GM21381 (cell line): ENCODE results near the gene C10orf95.
A peak's percentile ranks its signal among the peaks of the same experiment; 100 is the strongest.

ENCODE experiments used
- ATAC-seq: cut with Tn5 transposase; IDR thresholded peaks from one replicate; pipeline ENCODE4 v1.9.1; 2021; ENCODE audit warnings: mild to moderate bottlenecking, moderate library complexity; ENCODE audit not compliant: unreplicated experiment

C10orf95 gene

DNA sequence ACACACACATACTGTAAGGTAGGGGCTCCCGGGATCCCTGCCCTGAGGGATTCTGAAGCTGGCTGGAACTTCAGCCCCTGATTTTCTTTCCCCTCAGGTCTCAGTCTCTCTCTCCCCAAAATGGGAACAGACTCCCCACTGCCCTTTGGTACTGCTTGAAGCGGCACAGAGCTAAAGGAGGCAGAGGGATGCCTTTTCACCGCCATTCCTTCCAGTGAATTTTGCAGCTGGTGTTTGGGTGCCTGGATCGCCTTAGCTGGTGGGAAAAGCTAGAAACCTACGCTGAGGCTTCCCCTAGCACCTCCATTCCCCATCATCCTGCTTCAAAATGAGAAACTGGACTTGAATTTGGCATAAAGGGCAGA is 16.2 kb downstream of the C10orf95 start:
- ATAC-seq: no peak

- ATAC-seq: no peak
These were observed 16.8 kb downstream of the C10orf95 start for GRCh38 chr10:102434394-102435132.

- no peak for ATAC-seq
These were observed 17.7 kb downstream of the C10orf95 start for GRCh38 chr10:102433619-102434046.

- peak; percentile 95 for ATAC-seq
These were observed 19.0 kb downstream of the C10orf95 start, which contains the start of gene CUEDC2 for GRCh38 chr10:102432162-102432950. Gene CUEDC2 (minus strand): TSS chr10:102432574. CDS start chr10:102425188, 7,386 bp downstream.

DNA sequence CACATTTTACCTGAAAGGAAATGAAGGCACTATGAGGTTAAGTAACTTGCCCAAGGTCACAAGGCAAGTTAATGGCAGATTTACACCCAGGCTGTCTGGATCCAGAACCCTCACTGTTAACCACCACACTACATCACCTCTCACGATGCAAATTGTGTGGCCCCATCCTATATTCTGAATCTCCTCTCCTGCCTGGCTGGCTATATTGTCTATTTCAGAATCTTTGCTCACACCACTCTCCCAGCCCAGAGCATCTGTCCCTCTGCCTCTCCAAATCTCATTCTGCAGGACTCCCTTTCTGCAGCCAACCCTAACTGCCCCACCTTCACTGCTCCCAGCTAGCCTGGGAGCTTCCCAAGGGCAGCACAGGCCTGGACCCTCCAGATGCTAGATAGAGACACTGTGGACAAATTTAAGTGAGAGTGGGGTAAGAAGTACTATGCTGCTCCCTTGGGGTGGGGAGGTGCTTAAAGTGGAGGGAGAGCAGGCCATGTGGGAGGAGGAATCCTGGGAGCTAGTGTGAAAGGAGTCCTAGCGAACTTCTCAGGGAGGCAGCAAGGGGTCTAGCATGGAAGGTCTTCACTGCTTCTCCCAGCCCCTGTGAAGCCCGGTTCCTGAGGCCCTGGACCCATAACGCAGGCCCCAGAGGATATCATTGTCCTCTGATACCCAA is 19.8 kb downstream of the C10orf95 start:
- ATAC-seq: no peak

GRCh38 chr10:102429468-102429867 is 21.9 kb downstream of the C10orf95 start:
- ATAC-seq: no peak

- no peak for ATAC-seq
These were observed 24.5 kb downstream of the C10orf95 start for GRCh38 chr10:102426803-102427287.

DNA sequence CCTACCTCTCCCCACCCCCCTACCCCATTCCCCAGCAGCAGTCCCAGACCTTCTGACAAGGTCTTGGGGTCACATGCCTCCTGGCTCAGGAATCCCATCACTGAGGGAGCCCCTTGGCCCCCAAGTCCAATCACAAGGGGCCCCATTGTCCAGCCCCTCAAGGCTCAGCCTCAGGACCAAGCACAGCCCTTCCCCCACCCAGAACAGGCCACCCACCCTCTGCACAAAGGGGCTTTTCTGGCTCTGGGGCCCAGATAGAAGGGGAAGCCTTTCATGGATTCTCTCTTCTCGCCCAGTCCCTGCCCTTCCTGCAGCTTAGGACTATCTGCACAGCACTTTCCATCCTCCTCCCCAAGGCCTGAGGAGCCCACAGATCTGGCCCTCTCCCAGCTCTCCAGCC is 25.9 kb downstream of the C10orf95 start:
- ATAC-seq: no peak

DNA sequence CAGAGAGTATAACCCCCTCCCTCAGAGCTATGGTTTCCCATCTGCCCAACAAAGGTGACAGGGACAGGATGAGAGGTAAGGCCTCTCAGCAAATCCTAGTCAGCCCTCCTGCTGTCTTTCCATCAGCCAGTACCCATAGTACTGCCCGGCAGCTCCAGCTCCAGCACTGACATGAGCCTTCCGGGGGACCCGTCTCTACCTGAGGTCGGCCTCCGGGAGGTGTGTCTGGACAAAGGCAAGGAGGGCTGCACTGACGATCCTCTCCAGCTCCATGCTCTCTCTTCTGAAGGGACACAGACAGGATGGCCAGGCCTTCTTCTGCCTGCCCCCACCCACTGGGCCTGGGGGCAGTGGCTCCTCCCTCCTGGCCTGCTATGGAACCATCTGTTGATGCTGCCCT is 26.4 kb downstream of the C10orf95 start:
- ATAC-seq: no peak

DNA sequence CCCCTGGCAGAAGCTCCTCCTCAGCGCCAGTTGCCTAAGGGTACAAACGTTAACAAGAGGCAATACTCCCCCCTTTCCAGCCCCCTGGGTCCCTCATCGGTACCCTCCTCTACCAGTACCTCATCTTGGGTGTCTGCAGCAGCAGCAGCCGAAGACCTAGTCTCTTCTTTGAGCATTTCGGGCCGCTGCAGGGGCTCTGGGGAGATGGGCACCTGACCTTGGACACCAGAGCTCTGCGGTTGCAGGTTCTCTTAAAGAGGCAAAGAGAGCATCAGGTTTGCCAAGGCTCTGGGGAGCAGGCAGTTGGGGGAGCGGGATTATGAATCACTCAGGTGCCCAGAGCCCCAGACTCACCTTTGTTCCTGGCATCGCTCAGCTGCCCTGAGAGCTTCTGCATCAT is 27.2 kb downstream of the C10orf95 start:
- no peak for ATAC-seq

DNA sequence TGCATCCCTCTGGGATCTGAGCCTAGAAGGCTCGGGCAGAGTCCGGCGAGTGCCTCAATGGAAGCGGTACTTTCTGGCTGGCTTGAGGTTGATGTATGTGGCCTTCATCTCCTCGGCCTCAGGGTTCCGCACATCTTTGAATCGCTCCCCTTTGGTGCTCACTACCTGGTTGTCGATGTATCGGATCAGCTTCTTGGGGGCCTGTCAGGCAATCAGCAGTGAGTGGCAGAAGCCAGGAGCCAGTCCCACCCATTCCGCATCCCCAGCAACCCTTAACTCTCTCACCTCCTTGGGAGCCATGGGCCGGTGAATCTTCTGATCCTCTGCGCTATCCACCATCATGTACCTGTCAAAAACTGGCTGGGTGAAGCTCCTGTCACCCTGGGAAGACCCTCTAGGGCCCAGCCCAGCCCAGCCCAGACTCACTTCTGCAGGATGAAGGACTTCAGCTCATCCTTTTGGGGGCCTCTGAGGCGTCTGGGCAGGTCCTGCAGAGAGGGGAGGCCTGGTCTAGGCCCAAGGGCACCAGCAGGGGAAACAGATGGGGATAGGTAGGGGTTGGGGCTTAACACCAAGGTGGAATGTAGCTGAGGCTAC is 27.9 kb downstream of the C10orf95 start:
- ATAC-seq: no peak

DNA sequence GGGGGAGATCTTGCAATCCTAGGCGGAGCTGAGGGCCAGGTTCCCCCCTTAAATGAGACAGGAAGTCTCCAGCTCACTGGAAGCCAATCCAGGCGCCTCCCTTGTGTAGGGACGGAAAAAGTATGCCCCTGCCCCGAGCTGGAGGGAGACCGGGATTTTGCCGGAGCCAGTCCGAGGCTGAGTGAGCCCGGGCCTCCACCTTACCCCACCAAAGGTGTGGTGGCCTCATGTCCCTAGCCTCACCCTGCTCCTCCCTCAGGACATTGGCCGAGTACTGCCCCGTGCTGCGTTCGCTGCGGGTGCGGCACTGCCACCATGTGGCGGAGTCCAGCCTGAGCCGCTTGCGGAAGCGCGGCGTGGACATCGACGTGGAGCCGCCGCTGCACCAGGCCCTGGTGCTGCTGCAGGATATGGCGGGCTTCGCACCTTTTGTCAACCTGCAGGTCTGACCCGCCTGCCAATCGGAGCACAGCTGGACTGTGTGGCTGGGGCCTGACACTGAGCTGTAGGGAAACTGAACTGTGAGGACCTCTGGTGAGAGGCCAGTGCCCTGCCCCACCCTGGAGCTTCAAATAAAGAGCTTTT is 28.7 kb downstream of the C10orf95 start:
- ATAC-seq: no peak

- peak; percentile 0 for ATAC-seq
These were observed 29.4 kb downstream of the C10orf95 start for GRCh38 chr10:102421757-102422512.

- ATAC-seq: no peak
These were observed 29.9 kb downstream of the C10orf95 start for GRCh38 chr10:102421507-102421756.

- ATAC-seq: peak; percentile 65
These were observed 30.4 kb downstream of the C10orf95 start, which contains the start of gene FBXL15 for GRCh38 chr10:102420714-102421506. Gene FBXL15 (plus strand): TSS chr10:102420836. CDS start chr10:102421130, 294 bp downstream.

DNA sequence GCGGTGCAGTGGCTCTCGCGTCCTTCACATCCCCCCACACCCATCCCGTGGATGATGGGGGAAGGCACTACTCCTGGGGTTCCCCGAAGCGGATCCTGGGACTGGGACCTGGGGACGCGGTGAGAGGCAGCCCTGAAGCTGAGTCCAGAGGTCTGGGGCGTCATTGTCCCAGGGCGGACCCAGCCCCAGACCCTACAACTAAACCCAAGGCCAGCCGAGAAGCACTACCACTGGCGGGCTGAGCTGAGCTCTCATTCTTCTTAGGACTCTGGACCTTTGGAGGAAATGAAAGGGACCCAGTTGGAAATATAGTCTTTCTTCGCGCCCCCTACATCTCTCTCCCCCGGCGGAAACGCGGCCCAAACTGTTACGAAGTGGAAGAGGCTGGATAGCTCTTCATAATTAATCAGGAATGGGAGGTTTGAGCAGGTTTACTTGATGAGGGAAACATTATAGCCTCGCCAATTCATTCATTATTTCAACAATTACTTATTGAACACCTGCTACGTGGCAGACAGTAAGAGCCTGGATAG is 31.1 kb downstream of the C10orf95 start:
- ATAC-seq: no peak

- ATAC-seq: peak; percentile 22
These were observed 31.8 kb downstream of the C10orf95 start for GRCh38 chr10:102419269-102420180.
